ENCODE data around the gene TPH2.

The TPH2 gene

GRCh38 chr12:71967211-71967610 lies 28.6 kb downstream of the TPH2 start:
- DNase-seq = no peak

- no peak for DNase-seq
These were observed 30.7 kb downstream of the TPH2 start for GRCh38 chr12:71969330-71969729.

- no peak for DNase-seq
These were observed 31.4 kb downstream of the TPH2 start for GRCh38 chr12:71970031-71970430.

GRCh38 chr12:71972441-71973074 lies 33.9 kb downstream of the TPH2 start:
- no peak for DNase-seq

GRCh38 chr12:71973687-71974086 lies 35.0 kb downstream of the TPH2 start:
- no peak for DNase-seq

- no peak for DNase-seq
These were observed 41.9 kb downstream of the TPH2 start for GRCh38 chr12:71980538-71980937.

GRCh38 chr12:71981149-71981548 lies 42.5 kb downstream of the TPH2 start:
- no peak for DNase-seq

- no peak for DNase-seq
These were observed 56.1 kb downstream of the TPH2 start for GRCh38 chr12:71994715-71995114.

GRCh38 chr12:71999795-72000194 lies 61.1 kb downstream of the TPH2 start:
- no peak for DNase-seq

- no peak for DNase-seq
These were observed 62.5 kb downstream of the TPH2 start for GRCh38 chr12:72000969-72001648.

- no peak for DNase-seq
These were observed 68.1 kb downstream of the TPH2 start for GRCh38 chr12:72006766-72007165.

- DNase-seq = no peak
These were observed 71.7 kb downstream of the TPH2 start for GRCh38 chr12:72010356-72010755.

- DNase-seq = no peak
These were observed 72.7 kb downstream of the TPH2 start for GRCh38 chr12:72011374-72011773.

- no peak for DNase-seq
These were observed 74.2 kb downstream of the TPH2 start for GRCh38 chr12:72012874-72013273.

GRCh38 chr12:72015895-72016294 lies 77.2 kb downstream of the TPH2 start:
- DNase-seq = no peak

- DNase-seq = peak; percentile 1 to 28
These were observed 78.5 kb downstream of the TPH2 start for GRCh38 chr12:72017054-72017651.

GRCh38 chr12:72018036-72018435 lies 79.4 kb downstream of the TPH2 start:
- DNase-seq = no peak

- no peak for DNase-seq
These were observed 86.0 kb downstream of the TPH2 start for GRCh38 chr12:72024613-72025012.

GRCh38 chr12:72025524-72025923 lies 86.9 kb downstream of the TPH2 start:
- no peak for DNase-seq

GRCh38 chr12:72028966-72029365 lies 90.3 kb downstream of the TPH2 start:
- DNase-seq = no peak

GRCh38 chr12:72030277-72030676 lies 91.6 kb downstream of the TPH2 start:
- no peak for DNase-seq

- no peak for DNase-seq
These were observed 92.4 kb downstream of the TPH2 start for GRCh38 chr12:72031066-72031465.

GRCh38 chr12:72033991-72034390 lies 95.3 kb downstream of the TPH2 start:
- DNase-seq = no peak

- DNase-seq = no peak
These were observed 97.0 kb downstream of the TPH2 start for GRCh38 chr12:72035625-72036024.

GRCh38 chr12:72036393-72036792 lies 97.7 kb downstream of the TPH2 start:
- DNase-seq = no peak
